ENCODE results near the gene ZNF438.

ZNF438 gene

GRCh38 chr10:31031558-31032257 is at the start of gene ZNF438:
TSS of gene ZNF438 (minus strand) at chr10:31031865. CDS start at chr10:30877034, 154,831 bp downstream.
- H3K9me3 Mint-ChIP-seq = no peaks in the 10 kb centered on the region
- peaks cover 8% of the 10 kb centered on the region for H3K4me1 Mint-ChIP-seq (ENCODE audit: low read depth)
- peak within 1 kb of the TSS; percentile 96 for H3K27ac Mint-ChIP-seq
- H3K36me3 Mint-ChIP-seq (ENCODE audit: low read depth) = no peaks in the 10 kb centered on the region
- peak within 1 kb of the TSS; percentile 84 for H3K4me3 Mint-ChIP-seq
- H3K27me3 Mint-ChIP-seq = no peaks in the 10 kb centered on the region

- Mint-ChIP-seq H3K4me3 (no peak overlapping the region), H3K36me3 (ENCODE audit: low read depth) (no peaks in the 10 kb centered on the region), H3K4me1 (ENCODE audit: low read depth) (no peaks in the 10 kb centered on the region), H3K27me3 (no peaks in the 10 kb centered on the region), H3K27ac (no peak overlapping the region), H3K9me3 (no peaks in the 10 kb centered on the region)
Observed at GRCh38 chr10:31076610-31076988, 44.9 kb upstream of the ZNF438 start.

- Mint-ChIP-seq H3K4me1 (ENCODE audit: low read depth) (no peaks in the 10 kb centered on the region), H3K27me3 (no peaks in the 10 kb centered on the region), H3K36me3 (ENCODE audit: low read depth) (no peaks in the 10 kb centered on the region), H3K9me3 (no peaks in the 10 kb centered on the region), H3K27ac (no peak overlapping the region), H3K4me3 (no peak overlapping the region)
Observed at GRCh38 chr10:31075881-31076609, 44.4 kb upstream of the ZNF438 start.

GRCh38 chr10:31075434-31075833 is 43.8 kb upstream of the ZNF438 start:
- no peaks in the 10 kb centered on the region for H3K9me3 Mint-ChIP-seq
- no peaks in the 10 kb centered on the region for H3K4me1 Mint-ChIP-seq (ENCODE audit: low read depth)
- peaks cover 2% of the 10 kb centered on the region for H3K27me3 Mint-ChIP-seq
- H3K36me3 Mint-ChIP-seq (ENCODE audit: low read depth) = no peaks in the 10 kb centered on the region
- H3K4me3 Mint-ChIP-seq = no peak overlapping the region
- no peak overlapping the region for H3K27ac Mint-ChIP-seq

GRCh38 chr10:31074722-31075086 is 43.0 kb upstream of the ZNF438 start:
- Mint-ChIP-seq H3K4me1 (ENCODE audit: low read depth) (no peaks in the 10 kb centered on the region), H3K4me3 (no peak overlapping the region), H3K9me3 (no peaks in the 10 kb centered on the region), H3K36me3 (ENCODE audit: low read depth) (no peaks in the 10 kb centered on the region), H3K27me3 (peaks cover 9% of the 10 kb centered on the region), H3K27ac (no peak overlapping the region)

- Mint-ChIP-seq H3K4me3 (no peak overlapping the region), H3K27ac (no peak overlapping the region)
Observed at GRCh38 chr10:31073996-31074721, 42.5 kb upstream of the ZNF438 start.

GRCh38 chr10:31073211-31073610 is 41.5 kb upstream of the ZNF438 start:
- H3K27me3 Mint-ChIP-seq = peaks cover 19% of the 10 kb centered on the region
- no peaks in the 10 kb centered on the region for H3K9me3 Mint-ChIP-seq
- H3K4me3 Mint-ChIP-seq = no peak overlapping the region
- no peaks in the 10 kb centered on the region for H3K36me3 Mint-ChIP-seq (ENCODE audit: low read depth)
- H3K4me1 Mint-ChIP-seq (ENCODE audit: low read depth) = no peaks in the 10 kb centered on the region
- H3K27ac Mint-ChIP-seq = no peak overlapping the region

More at GRCh38 chr10:31073996-31074721, 42.5 kb upstream of the ZNF438 start:
- no peaks in the 10 kb centered on the region for H3K36me3 Mint-ChIP-seq (ENCODE audit: low read depth)
- no peaks in the 10 kb centered on the region for H3K4me1 Mint-ChIP-seq (ENCODE audit: low read depth)
- H3K9me3 Mint-ChIP-seq = no peaks in the 10 kb centered on the region
- peaks cover 12% of the 10 kb centered on the region for H3K27me3 Mint-ChIP-seq

GRCh38 chr10:31072451-31072850 is 40.8 kb upstream of the ZNF438 start:
- no peak overlapping the region for H3K27ac Mint-ChIP-seq
- H3K9me3 Mint-ChIP-seq = no peaks in the 10 kb centered on the region
- no peak overlapping the region for H3K4me3 Mint-ChIP-seq
- no peaks in the 10 kb centered on the region for H3K4me1 Mint-ChIP-seq (ENCODE audit: low read depth)
- H3K27me3 Mint-ChIP-seq = peaks cover 21% of the 10 kb centered on the region
- H3K36me3 Mint-ChIP-seq (ENCODE audit: low read depth) = no peaks in the 10 kb centered on the region

- no peak overlapping the region for H3K27ac Mint-ChIP-seq
- H3K9me3 Mint-ChIP-seq = no peaks in the 10 kb centered on the region
- no peaks in the 10 kb centered on the region for H3K4me1 Mint-ChIP-seq (ENCODE audit: low read depth)
- H3K27me3 Mint-ChIP-seq = peaks cover 21% of the 10 kb centered on the region
- no peak overlapping the region for H3K4me3 Mint-ChIP-seq
- H3K36me3 Mint-ChIP-seq (ENCODE audit: low read depth) = no peaks in the 10 kb centered on the region
Observed at GRCh38 chr10:31071232-31072005, 39.8 kb upstream of the ZNF438 start.

GRCh38 chr10:31070691-31071090 is 39.0 kb upstream of the ZNF438 start:
- Mint-ChIP-seq H3K27ac (no peak overlapping the region), H3K4me1 (ENCODE audit: low read depth) (no peaks in the 10 kb centered on the region), H3K9me3 (no peaks in the 10 kb centered on the region), H3K27me3 (peaks cover 21% of the 10 kb centered on the region), H3K36me3 (ENCODE audit: low read depth) (no peaks in the 10 kb centered on the region), H3K4me3 (no peak overlapping the region)

- H3K36me3 Mint-ChIP-seq (ENCODE audit: low read depth) = no peaks in the 10 kb centered on the region
- no peaks in the 10 kb centered on the region for H3K4me1 Mint-ChIP-seq (ENCODE audit: low read depth)
- no peak overlapping the region for H3K4me3 Mint-ChIP-seq
- H3K27ac Mint-ChIP-seq = no peak overlapping the region
- no peaks in the 10 kb centered on the region for H3K9me3 Mint-ChIP-seq
- peaks cover 24% of the 10 kb centered on the region for H3K27me3 Mint-ChIP-seq
Observed at GRCh38 chr10:31070025-31070424, 38.4 kb upstream of the ZNF438 start.

GRCh38 chr10:31069411-31069810 is 37.7 kb upstream of the ZNF438 start:
- Mint-ChIP-seq H3K27me3 (peaks cover 24% of the 10 kb centered on the region), H3K4me1 (ENCODE audit: low read depth) (no peaks in the 10 kb centered on the region), H3K36me3 (ENCODE audit: low read depth) (no peaks in the 10 kb centered on the region)

GRCh38 chr10:31064348-31064747 is 32.7 kb upstream of the ZNF438 start:
- no peaks in the 10 kb centered on the region for H3K36me3 Mint-ChIP-seq (ENCODE audit: low read depth)
- H3K9me3 Mint-ChIP-seq = no peaks in the 10 kb centered on the region
- no peak overlapping the region for H3K27ac Mint-ChIP-seq
- no peaks in the 10 kb centered on the region for H3K4me1 Mint-ChIP-seq (ENCODE audit: low read depth)
- peaks cover 14% of the 10 kb centered on the region for H3K27me3 Mint-ChIP-seq
- no peak overlapping the region for H3K4me3 Mint-ChIP-seq

More at GRCh38 chr10:31069411-31069810, 37.7 kb upstream of the ZNF438 start:
- no peak overlapping the region for H3K4me3 Mint-ChIP-seq
- no peak overlapping the region for H3K27ac Mint-ChIP-seq
- H3K9me3 Mint-ChIP-seq = no peaks in the 10 kb centered on the region

- Mint-ChIP-seq H3K4me3 (no peak overlapping the region), H3K27me3 (peaks cover 9% of the 10 kb centered on the region), H3K27ac (no peak overlapping the region), H3K4me1 (ENCODE audit: low read depth) (no peaks in the 10 kb centered on the region), H3K9me3 (no peaks in the 10 kb centered on the region), H3K36me3 (ENCODE audit: low read depth) (no peaks in the 10 kb centered on the region)
Observed at GRCh38 chr10:31063841-31064240, 32.2 kb upstream of the ZNF438 start.

Data from stimulated activated naive CD8-positive, alpha-beta T cell treated with anti-CD3 and anti-CD28 coated beads, Interleukin-15, Interleukin-2, amounts not matched to agents 100 ng/mL and 50 ng/mL, for 24 hours (primary cell).